NCI-H2227 treated with DMSO at 0.1 percent for 48 hours (cell line): ENCODE measurements around the gene OR5AL1.
"Not testable (repeated sequence)": the region's sequence is repeated elsewhere in the genome, so short reads cannot be mapped to it uniquely, and the experiment has no call there.

Source experiments
- DNase-seq: peaks from one replicate; lab custom pipeline; 2025; lab: John Stamatoyannopoulos, UW

OR5AL1 gene

DNA sequence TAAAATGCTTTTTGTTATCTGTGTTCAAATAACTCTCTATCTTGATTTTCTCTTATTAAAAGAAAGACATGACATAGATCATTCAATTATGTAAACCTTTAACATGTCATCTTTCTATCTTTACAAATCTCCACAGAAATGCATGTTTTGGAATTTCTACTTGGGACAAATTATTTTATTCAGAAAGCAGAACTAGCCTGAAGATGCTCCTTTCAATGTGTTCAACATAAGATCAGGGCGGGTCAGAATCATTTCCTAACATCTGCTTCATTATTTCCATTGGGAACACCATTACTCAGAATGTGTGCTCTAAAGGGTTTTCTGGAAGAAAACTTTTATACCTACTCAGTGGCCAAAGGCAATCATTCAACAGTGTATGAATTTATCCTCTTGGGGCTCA, at the start of gene OR5AL1:
Gene OR5AL1, plus strand, starts transcription at position 301 of the 400 bp plus-strand sequence.
- no peak for DNase-seq

- no peak for DNase-seq
Measured at GRCh38 chr11:56375324-56375723, 37.2 kb upstream of the OR5AL1 start, which contains the start of gene OR8U1. Gene OR8U1 (plus strand): TSS chr11:56375624. CDS start chr11:56375624, 0 bp downstream.

- no peak for DNase-seq
Measured at GRCh38 chr11:56380120-56380519, 32.4 kb upstream of the OR5AL1 start.

DNA sequence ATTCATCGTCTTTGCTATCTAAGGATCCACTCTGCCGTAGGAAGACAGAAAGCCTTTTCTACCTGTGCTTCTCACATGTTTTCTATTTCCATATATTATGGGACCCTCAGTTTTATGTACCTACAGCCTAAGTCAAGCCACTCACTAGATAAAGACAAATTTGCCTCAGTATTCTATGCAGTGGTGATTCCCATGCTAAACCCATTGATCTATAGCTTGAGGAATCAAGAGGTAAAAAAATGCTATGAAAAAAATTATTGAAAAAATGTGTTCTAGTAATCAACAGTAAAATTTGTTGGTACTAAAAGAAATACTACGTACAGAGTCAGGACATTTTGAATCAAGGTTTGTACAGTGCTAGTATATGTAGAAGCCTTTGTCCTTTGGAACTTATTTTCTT, 18.1 kb upstream of the OR5AL1 start:
- DNase-seq = no peak

DNA sequence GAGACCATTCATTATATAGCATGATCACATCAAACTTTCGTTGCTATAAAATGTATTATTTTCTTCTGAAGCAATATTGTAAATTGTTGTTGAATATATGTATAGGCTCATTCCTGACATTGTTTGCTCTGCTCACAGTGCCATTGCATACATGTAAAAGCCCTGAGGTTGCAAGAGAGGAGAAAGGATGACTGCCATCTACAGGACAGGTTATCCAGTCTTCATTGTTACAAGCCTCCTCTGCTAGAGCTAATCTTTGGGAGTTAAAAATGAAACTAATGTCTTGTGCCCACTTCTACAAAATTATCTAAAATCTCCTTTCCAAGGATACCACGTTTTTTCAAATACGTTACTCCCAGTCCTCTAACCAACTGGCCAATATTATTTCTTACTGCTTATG, 16.4 kb upstream of the OR5AL1 start:
- DNase-seq = no peak

DNA sequence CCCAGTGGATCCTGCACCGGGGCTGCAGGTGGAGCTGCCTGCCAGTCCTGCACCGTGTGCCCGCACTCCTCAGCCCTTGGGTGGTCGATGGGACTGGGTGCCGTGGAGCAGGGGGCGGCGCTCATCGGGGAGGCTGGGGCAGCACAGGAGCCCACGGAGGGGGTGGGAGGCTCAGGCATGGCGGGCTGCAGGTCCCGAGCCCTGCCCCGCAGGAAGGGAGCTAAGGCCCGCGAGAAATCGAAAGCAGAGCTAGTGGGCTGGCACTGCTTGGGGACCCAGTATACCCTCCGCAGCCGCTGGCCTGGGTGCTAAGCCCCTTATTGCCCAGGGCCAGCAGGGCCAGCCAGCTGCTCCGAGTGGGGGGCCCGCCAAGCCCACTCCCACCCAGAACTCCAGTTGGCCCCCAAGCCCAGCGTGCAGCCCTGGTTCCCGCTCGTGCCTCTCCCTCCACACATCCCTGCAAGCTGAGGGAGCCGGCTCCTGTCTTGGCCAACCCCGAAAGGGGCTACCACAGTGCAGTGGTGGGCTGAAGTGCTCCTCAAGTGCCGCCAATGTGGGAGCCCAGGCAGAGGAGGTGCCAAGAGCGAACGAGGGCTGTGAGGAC, 10.5 kb upstream of the OR5AL1 start:
- not testable (repeated sequence) for DNase-seq

DNA sequence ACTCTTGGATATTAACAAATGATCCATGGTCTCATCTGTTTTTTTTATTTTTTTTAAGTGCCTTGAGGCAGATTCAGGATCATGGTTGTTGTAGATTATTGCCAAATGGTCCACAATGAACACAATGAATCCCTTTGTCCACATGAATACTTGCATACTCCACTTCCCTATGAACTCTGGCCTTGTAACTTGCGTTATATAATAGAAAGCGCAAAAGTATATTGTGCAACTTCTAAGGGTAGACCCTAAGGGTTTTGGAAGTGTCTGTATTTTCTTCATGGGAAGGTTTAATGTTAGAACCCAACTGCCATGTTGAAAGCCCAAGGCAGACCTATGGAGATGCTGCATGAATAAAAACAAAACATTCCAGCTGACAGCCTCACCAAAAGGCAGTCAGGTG, 8.1 kb upstream of the OR5AL1 start:
- no peak for DNase-seq

GRCh38 chr11:56410801-56411200, 1.7 kb upstream of the OR5AL1 start:
- no peak for DNase-seq

DNA sequence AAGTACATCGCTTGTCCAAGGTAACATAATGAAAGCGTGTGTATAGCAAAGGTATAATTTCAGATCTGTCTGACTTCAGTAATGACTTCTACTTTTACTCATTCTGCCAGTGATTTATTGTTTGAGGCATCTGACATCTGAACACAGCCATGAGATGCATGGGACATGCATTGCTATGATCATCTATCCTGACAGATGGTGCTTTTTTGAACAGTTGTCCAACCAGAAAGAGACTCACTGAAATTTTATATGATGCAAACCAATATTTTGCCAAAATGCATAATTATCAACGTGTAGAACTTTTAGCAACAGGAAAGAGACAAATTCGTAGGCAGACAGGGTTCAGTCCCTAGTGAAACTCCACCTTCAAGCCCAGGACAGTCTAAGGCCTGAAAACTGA, 41.0 kb downstream of the OR5AL1 start:
- no peak for DNase-seq

DNA sequence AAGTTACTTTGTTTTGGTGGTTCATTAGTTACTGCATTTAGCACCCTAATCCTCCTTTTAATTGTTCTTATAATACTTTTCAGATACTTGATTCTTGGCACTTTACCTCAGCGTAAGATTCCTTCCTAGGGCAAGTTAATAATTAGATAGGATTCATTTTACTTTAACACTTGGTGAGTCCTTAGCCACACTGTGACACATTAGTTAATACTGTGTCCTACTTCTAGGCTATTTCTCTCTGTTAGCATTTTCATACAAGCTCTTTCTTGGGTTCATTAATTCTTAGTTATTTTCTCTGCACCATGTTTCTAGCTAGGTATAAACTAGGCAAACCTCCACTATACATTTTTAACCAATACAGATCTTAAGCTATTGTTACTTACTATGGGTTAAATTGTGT, 44.6 kb downstream of the OR5AL1 start:
- no peak for DNase-seq
